Mucosa of descending colon (tissue), 3 donors: ENCODE data around the gene ZC3H12A. TPM values are rescaled to one million over a fixed set of nuclear protein-coding genes. Genes with fewer than 3 reads are reported as not detected.

Experiments
- ATAC-seq: fragments of 200-7000 bp; cut with Tn5 transposase; one replicate; pipeline ENCODE4 v1.9.1; 2020; ENCODE audit warnings: mild to moderate bottlenecking, moderate library complexity
- DNase-seq, 3 donors: peaks; one replicate each; pipeline ENCODE4 v3.0.0-alpha.2; 2020
- H3K36me3 ChIP-seq: fragments of 200-600 bp; one replicate; pipeline ENCODE4 v1.8.0; 2021; ENCODE audit warnings: low read depth, mild to moderate bottlenecking
- H3K4me1 ChIP-seq: fragments of 200-600 bp; one replicate; pipeline ENCODE4 v1.8.0; 2021; ENCODE audit warnings: low read depth, mild to moderate bottlenecking
- H3K4me3 ChIP-seq: fragments of 200-600 bp; one replicate; pipeline ENCODE4 v1.8.0; 2021; ENCODE audit warnings: mild to moderate bottlenecking
- H3K9me3 ChIP-seq: fragments of 200-600 bp; one replicate; pipeline ENCODE4 v1.8.0; 2021; ENCODE audit warnings: mild to moderate bottlenecking
- intact Hi-C, 2 donors: fragments of 100-400 bp; cut with DNase I in 1 of 2; cut with micrococcal nuclease in 1 of 2; formaldehyde crosslinking; loops; one replicate each; pipeline versions ENCODE4 v1.11.0 to v1.11.1; 2022; cut with DNase I, micrococcal nuclease
- total RNA-seq, 3 donors: library from RNA; stranded (reverse); fragmentation: NEBNext Ultra II Directional in 2 of 3; extraction: Animal tissue kit (Norgen Biotek cat#: 25700) in 2 of 3; gene quantifications; one replicate each; pipeline versions ENCODE4 v1.2.1 to v1.2.4, GENCODE V29; 2021 to 2023
- TF ChIP-seq, protein P1 (sequence below): fragments of 200-600 bp; IDR thresholded peaks from one replicate; pipeline ENCODE4 v1.8.0; 2022; ENCODE audit warnings: antibody characterized with exemption, mild to moderate bottlenecking
- donor health status: DM: no; HTN: no; CAD: no; lungs with moderate emphysema.
- donor health status: DM: no; HTN: no; CAD: no.
- donor health status: DM: no; HTN: yes; CAD: no.

The ZC3H12A gene
- total RNA-seq, 3 donors from 2014 or later = 25.6 to 42.4 (median 25.9) TPM

DNA sequence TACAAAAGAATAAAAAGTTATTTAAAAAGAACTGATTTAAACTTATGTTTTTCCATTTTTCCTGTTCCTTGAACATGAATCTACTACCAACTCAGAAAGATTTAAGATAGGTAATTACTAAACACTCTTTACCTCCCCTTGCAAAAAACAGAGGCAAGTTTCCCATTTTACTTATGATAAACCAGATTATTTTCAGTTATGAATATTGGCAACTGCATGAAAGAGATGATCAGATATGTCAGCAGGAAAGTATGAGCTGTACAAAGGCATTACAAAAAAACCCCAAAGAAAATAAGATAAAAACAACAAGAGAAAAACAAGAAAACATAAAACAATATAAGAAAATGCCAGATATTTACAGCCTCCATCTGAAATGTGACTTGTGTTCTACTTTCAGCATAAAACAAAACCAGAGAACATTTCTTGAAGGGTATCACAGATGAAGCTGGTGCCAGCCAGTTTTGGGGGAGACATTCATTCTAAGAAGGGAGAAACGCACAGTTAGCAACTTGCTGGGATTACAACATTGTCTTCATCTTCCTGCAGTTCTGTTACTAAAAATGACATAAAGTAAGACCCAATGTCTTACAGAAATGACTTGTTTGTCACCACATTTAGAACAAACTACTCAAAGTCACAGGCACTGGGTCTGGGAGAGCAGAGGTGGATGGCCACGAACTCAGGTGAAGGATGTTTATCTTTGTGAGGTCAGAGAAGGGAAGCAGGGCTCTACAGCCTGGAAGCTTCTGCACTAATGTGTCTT, 19.1 kb downstream of the ZC3H12A start:
- intact Hi-C loops = no loop called here
- H3K9me3 ChIP-seq = no peaks in the 10 kb centered on the region
- no peaks in the 10 kb centered on the region for H3K4me1 ChIP-seq
- no peak for DNase-seq
- no peak overlapping the region for H3K4me3 ChIP-seq
- TF ChIP-seq, protein P1, sequence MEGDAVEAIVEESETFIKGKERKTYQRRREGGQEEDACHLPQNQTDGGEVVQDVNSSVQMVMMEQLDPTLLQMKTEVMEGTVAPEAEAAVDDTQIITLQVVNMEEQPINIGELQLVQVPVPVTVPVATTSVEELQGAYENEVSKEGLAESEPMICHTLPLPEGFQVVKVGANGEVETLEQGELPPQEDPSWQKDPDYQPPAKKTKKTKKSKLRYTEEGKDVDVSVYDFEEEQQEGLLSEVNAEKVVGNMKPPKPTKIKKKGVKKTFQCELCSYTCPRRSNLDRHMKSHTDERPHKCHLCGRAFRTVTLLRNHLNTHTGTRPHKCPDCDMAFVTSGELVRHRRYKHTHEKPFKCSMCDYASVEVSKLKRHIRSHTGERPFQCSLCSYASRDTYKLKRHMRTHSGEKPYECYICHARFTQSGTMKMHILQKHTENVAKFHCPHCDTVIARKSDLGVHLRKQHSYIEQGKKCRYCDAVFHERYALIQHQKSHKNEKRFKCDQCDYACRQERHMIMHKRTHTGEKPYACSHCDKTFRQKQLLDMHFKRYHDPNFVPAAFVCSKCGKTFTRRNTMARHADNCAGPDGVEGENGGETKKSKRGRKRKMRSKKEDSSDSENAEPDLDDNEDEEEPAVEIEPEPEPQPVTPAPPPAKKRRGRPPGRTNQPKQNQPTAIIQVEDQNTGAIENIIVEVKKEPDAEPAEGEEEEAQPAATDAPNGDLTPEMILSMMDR = no peak
- ATAC-seq = no peak
- no peaks in the 10 kb centered on the region for H3K36me3 ChIP-seq

- no peak overlapping the region for H3K4me3 ChIP-seq
- DNase-seq = no peak
- ATAC-seq = no peak
- peaks cover 6% of the 10 kb centered on the region for H3K4me1 ChIP-seq
- H3K36me3 ChIP-seq = no peaks in the 10 kb centered on the region
- no peaks in the 10 kb centered on the region for H3K9me3 ChIP-seq
- TF ChIP-seq, protein P1 = no peak
- intact Hi-C loops = no loop called here
These were observed 21.5 kb downstream of the ZC3H12A start for GRCh38 chr1:37495875-37496274.

GRCh38 chr1:37497832-37498231, 23.5 kb downstream of the ZC3H12A start:
- intact Hi-C loops = no loop called here
- Histone ChIP-seq H3K9me3 (no peaks in the 10 kb centered on the region), H3K36me3 (no peaks in the 10 kb centered on the region), H3K4me3 (no peak overlapping the region), H3K4me1 (peaks cover 6% of the 10 kb centered on the region)
- TF ChIP-seq, protein P1 = no peak
- DNase-seq (peak in 2 of 3 donors; percentile 69 to 90), ATAC-seq (peak; percentile 86)

DNA sequence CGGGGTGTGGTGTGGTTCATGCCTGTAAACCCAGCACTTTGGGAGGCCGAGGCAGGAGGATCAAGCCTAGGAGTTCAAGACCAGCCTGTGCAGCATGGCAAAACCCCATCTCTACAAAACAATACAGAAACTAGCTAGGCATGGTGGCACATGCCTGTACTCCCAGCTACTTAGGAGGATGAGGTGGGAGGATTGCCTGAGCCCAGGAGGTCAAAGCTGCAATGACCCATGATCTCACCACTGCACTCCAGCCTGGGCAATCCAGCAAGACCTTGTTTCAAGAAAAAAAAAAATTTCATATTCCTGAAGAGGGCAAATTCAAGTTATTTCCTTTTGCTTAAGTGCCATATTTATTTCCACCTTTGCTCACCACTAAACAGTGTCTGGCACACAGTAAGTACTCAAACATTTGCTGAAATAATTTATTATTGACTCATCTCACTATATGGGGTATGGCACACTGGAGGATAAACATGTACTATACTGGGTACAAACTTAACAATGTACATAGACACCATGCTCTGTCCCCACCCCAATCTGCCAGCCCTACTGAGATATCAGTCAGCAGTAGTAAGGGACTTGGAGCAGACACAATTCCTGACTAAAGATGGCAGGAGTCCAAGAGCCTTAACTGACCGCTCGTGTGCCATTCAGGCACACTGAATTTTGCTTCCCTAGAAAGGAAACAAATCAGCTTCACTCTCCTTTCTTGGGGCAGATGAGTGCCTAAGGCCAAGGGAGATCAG, 24.7 kb downstream of the ZC3H12A start:
- H3K36me3 ChIP-seq = no peaks in the 10 kb centered on the region
- TF ChIP-seq, protein P1 = no peak
- DNase-seq = peak in 1 of 3 donors; percentile 63
- peak; percentile 97 for ATAC-seq
- H3K9me3 ChIP-seq = no peaks in the 10 kb centered on the region
- H3K4me1 ChIP-seq = peaks cover 6% of the 10 kb centered on the region
- intact Hi-C loops = no loop called here
- H3K4me3 ChIP-seq = no peak overlapping the region

DNA sequence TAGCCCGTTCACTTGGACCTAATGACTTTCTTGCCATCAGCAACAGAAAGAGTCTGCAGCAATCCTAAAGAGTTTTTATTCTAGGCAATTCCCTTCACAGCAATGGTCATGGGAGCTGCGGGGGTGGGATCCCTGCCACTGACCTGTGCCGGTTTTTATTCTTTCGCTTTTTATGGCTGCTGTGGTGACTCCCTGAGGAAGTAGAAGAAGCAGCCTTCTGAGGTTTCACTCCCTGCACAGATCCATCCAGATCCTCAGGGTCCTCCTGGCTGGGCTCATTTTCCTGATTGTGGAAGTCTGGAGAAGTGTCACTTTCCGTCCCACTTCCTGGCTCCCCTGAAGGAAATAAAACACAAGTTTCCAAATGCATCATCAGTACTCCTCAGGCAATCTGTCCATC, 27.3 kb downstream of the ZC3H12A start:
- ATAC-seq (no peak), DNase-seq (no peak)
- Histone ChIP-seq H3K4me3 (no peak overlapping the region), H3K9me3 (no peaks in the 10 kb centered on the region), H3K36me3 (no peaks in the 10 kb centered on the region), H3K4me1 (peaks cover 6% of the 10 kb centered on the region)
- TF ChIP-seq, protein P1 = no peak
- intact Hi-C loops = no loop called here
